Stimulated activated CD8-positive, alpha-beta memory T cell treated with anti-CD3 and anti-CD28 coated beads, Interleukin-2, amount 100 ng/mL, for 1 hour (primary cell): ENCODE measurements around the gene CEP112.
"Not testable (repeated sequence)": the region's sequence is repeated elsewhere in the genome, so short reads cannot be mapped to it uniquely, and the experiment has no call there.

Source experiments
- DNase-seq, 2 donors: peaks; one replicate each; pipeline ENCODE4 v3.0.0-alpha.2; 2020; ENCODE audit warnings: low read depth in 2 of 2

CEP112 gene

GRCh38 chr17:65739034-65739433, 452.9 kb downstream of the CEP112 start:
- no peak for DNase-seq

GRCh38 chr17:65737451-65737850, 454.5 kb downstream of the CEP112 start:
- DNase-seq: no peak

DNA sequence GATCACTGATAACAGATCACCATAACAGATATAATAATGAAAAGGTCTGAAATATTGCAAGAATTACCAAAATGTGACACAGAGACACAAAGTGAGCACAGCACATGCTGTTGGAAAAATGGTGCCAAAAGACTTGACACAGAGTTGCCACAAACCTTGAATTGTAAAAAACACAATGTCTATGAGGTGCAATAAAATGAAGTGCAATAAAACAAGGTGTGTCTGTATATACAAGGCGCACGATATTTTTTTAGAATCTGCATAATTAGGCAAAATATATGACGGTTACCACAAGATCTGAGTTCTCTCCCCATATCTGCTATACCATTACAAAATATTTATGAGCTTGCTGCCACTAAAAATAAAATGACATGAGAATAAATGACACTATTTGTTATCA, 458.6 kb downstream of the CEP112 start:
- DNase-seq: no peak

DNA sequence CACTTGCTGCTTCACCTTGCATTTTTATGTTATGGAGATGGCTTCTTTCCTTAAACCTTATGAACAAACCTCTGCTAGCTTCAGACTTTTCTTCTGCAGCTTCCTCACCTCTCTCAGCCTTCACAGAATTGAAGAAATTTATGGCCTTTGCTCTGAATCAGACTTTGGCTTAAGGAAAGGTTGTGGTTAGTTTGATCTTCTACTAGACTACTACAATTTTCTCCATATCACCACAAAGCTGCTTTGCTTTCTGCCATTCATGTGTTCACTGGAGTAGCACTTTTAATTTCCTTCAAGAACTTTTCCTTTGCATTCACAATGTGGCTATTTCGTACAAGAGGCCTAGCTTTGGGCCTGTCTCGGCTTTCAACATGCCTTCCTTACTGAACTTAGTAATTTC, 459.3 kb downstream of the CEP112 start:
- DNase-seq: not testable (repeated sequence)

GRCh38 chr17:65730711-65731169, 461.2 kb downstream of the CEP112 start:
- DNase-seq: no peak

GRCh38 chr17:65729207-65729606, 462.7 kb downstream of the CEP112 start:
- no peak for DNase-seq

DNA sequence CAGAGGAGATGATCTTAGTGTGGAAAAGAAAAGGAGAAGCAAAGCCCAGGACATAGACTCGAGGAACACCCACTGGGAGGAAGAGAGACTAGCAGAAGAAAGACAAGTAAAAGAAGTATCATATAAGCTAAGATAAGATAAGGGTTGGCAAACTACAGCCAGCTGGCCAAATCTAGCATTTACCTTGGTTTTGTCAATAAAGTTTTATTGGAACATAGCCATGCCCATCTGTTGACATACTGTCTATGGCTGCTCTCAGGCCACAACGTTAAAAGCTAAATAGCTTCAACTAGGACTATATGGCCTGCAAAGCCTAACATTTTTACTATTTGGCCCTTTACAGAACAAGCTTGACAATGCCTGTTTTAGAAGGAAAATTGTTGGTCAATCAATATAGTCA, 464.1 kb downstream of the CEP112 start:
- DNase-seq: no peak

GRCh38 chr17:65727246-65727645, 464.7 kb downstream of the CEP112 start:
- no peak for DNase-seq

DNA sequence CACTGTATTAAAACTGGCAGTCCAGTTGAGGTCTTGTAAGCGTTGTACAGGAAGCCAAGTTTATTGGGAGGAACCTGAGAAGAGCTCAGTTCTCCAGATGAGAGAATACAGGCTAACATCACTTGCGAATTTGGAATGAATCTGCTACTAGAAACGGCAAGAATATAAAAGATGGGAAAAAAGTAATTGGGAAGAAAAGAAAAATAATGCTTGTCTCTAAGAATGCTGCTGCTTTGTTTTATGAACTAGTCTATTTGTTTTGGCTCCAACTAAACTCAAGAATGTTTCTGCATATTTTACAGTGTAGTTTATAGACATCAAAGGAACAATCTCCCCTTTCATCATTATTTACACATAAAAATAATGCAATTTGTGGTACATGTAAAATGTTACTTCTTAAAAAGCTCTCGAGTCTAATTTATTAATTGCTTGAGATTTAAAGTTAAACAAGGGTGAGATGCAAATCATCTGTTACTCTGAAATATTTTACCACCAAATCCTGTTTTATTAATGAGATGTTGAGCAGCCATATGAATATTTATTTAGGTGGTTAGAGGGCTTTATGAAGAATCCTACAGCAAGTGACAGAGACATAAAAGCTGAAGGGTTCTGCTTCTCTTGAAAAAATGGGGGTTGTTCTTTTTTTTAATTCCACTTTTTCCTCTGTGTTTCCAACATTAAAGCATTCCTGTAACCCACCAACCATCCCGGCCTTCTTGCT, 468.3 kb downstream of the CEP112 start:
- DNase-seq: no peak

DNA sequence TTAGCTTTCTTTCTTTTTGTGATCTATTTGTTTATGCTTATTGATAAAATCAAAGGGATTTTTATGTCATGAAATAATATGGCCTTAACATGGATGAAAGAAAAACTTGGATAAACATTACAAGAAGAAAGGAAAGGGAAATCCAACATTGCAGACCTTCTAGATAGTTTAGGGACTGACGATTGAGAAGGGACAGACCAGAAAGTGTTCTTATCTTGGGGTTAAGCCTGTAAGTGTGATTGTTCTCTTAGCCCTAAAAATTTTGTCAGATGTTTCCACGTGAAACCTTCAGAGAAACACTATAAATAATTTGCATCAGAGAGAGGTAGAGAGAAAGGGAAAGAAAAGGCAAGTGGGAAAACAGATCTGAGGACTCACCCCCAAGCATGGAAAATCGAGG, 473.3 kb downstream of the CEP112 start:
- DNase-seq: no peak

DNA sequence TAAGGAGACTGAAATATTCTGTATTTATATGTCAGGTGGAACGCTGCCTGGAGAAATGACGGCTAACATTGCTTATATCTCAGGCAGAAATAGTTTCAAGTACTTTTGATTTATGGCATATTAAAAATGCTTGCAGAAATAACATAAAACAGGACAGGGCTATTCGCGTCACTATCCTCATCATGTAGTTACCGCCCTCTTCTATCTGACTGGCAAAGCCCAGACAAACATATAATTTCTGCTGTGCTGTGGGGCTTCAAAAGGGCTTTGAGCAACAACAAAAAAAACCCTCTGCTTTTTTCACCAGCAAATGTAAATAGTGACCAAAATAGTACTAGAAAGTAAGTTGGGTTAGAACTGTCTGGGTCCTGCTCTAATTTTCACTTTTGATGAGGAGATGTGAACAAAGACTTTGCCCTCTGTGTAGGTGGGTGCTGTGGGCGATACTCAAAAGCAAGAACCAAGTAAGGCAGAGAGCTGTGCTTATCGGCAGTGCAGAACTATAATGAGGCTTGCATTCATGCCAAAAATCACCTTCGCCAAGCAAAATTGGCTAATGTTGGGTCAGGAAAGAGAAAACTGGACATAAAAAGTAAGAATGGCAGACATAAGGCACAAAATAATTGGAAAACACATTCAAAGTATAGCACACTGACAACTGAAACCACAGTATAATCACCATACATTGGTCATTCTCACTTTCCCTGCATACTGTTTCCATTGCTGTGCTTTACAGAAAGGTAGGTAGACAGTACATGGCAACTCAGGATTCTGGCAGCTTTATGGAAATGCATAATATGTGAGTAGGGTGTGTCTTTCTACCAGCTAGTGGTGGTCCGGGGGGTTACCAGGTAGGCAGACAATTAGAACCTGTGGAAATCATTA, 479.3 kb downstream of the CEP112 start:
- no peak for DNase-seq

- DNase-seq: no peak
Observed at GRCh38 chr17:65711671-65712276, 480.2 kb downstream of the CEP112 start.

- DNase-seq: no peak
Observed at GRCh38 chr17:65707780-65708179, 484.2 kb downstream of the CEP112 start.

DNA sequence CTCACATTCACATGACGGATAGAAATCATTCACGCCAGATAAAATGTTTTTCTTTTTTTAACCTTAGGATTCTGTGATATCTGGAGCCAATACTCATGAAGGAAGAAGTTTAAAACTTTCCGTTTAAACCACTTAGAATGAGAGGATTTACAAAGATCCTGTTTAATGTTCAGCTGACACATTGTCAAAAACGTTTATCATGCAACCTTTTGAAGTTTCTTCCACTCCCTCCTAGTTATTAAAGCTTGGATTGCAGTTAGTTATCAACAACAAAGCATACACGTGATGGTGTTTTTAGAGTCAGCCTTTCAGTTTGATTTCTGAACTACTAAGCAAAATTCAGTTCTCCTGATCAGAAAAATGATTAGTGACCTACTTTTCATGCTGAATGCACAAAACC, 487.2 kb downstream of the CEP112 start:
- DNase-seq: no peak

GRCh38 chr17:65703891-65704290, 488.0 kb downstream of the CEP112 start:
- DNase-seq: no peak

DNA sequence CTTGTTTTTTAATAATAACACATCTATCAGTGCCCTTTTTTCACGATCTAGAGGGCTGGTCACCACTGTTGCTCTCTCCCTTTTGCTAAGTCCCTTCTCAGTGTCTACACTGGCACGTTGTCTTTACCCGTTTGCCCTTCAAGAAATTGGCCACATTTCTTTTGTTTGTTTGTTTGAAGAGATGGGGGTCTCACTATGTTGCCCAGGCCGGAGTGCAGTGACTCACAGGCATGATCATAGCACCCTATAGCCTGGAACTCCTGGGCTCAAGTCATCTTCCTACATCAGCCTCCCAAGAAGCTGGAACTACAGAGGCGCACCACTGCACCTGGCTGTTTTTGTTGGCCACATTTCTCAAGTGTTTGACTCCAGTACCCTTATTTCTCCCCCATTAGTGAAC, 492.5 kb downstream of the CEP112 start:
- no peak for DNase-seq

GRCh38 chr17:65698381-65699061, 493.4 kb downstream of the CEP112 start:
- no peak for DNase-seq

DNA sequence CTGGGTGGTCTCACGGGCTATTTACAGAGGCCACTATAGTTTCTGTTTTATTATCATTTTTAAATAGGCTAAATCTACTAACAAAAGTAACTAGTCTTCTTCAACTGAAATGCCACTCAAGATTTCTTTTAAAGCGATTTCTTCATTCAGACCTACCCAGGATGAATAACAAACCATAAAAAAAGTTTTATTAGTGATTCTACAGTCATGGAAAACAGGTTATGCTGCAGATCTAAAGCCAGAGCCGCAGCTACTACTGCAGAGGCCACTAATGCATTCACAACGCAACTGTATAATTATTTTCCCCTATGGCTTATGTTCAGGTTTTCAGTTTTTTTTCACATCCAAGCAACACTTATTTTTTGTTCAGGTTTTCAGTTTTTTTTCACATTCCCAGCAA, 494.3 kb downstream of the CEP112 start:
- DNase-seq: no peak

GRCh38 chr17:65696739-65697394, 495.1 kb downstream of the CEP112 start:
- no peak for DNase-seq

GRCh38 chr17:65694601-65695000, 497.3 kb downstream of the CEP112 start:
- DNase-seq: no peak

DNA sequence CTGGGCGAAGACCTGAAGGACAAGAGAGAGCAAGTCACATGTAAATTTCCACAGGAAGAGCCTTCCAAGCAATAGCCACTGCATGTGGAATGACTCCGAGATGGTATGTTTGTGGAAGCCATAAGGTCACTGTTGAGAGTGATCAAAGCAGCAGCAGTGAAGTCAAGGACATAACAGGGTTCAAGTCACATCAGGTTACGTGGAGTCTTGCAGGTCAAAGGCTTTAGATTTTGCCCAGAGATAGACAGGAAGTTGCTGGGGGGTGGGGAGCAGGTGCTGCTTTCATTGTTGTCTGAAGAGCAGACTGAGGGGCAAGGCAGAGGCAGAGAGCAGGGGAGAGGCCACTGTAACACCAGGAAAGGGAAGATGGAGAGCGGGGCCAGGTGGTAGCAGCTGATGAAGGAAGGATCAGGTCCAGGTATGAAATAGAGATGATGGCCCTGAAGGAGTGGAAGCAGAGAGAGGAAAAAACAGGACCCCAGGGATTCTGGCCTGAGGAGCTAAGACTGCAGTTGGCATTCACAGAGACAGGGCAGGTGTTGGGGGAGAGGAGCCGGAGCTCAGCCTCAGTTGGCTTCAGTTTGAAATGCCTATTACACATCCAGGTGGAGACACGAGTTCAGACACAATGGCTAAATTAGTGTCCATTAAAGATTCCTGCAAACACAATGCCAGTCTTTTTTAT, 501.2 kb downstream of the CEP112 start:
- no peak for DNase-seq
